Mesodermal cell (in vitro differentiated cells): ENCODE measurements around the gene RAB1A.

Experiments used
- H3K27ac ChIP-seq: 2 replicates; pipeline ENCODE4 v1.7.0; 2013; ENCODE audit warnings: mild to moderate bottlenecking, low read depth, low read length, moderate library complexity; ENCODE audit not compliant: severe bottlenecking
- H3K36me3 ChIP-seq: 2 replicates; pipeline ENCODE4 v1.7.1; 2013; ENCODE audit warnings: mild to moderate bottlenecking, low read length, moderate library complexity; ENCODE audit not compliant: control insufficient read depth, insufficient read depth
- H3K4me1 ChIP-seq: one replicate; pipeline ENCODE4 v1.7.1; 2013; ENCODE audit warnings: mild to moderate bottlenecking, low read length; ENCODE audit not compliant: insufficient read depth, control insufficient read depth, poor library complexity, severe bottlenecking
- H3K4me3 ChIP-seq: 2 replicates; pipeline ENCODE4 v1.7.0; 2013; ENCODE audit warnings: low read length, control low read depth, mild to moderate bottlenecking; ENCODE audit not compliant: insufficient read depth, poor library complexity, severe bottlenecking; ENCODE audit errors: extremely low read depth
- H3K9me3 ChIP-seq: 2 replicates; pipeline ENCODE4 v1.7.1; 2013; ENCODE audit warnings: mild to moderate bottlenecking, low read length, moderate library complexity; ENCODE audit not compliant: control insufficient read depth
- WGBS, 2 experiments: methylation state at CpG; one replicate each; pipeline ENCODE4 v1.1.5; 2013; ENCODE audit warnings: missing lambda C conversion rate in 2 of 2; ENCODE audit not compliant: insufficient coverage in 2 of 2; 5-methylcytosine and 5-hydroxymethylcytosine counted together

The RAB1A gene

GRCh38 chr2:65116645-65117044 is 13.3 kb downstream of the RAB1A start:
- H3K9me3 ChIP-seq = no peaks in the 10 kb centered on the region
- H3K27ac ChIP-seq = no peak overlapping the region
- H3K4me3 ChIP-seq = no peak overlapping the region
- peaks cover 24% of the 10 kb centered on the region for H3K36me3 ChIP-seq
- H3K4me1 ChIP-seq = no peaks in the 10 kb centered on the region

- no peaks in the 10 kb centered on the region for H3K4me1 ChIP-seq
- H3K27ac ChIP-seq = no peak overlapping the region
- H3K9me3 ChIP-seq = no peaks in the 10 kb centered on the region
Measured at GRCh38 chr2:65114921-65115320, 15.0 kb downstream of the RAB1A start.

GRCh38 chr2:65113816-65114215 is 16.1 kb downstream of the RAB1A start:
- H3K36me3 ChIP-seq = peaks cover 38% of the 10 kb centered on the region
- no peak overlapping the region for H3K4me3 ChIP-seq
- no peak overlapping the region for H3K27ac ChIP-seq
- WGBS, 2 experiments = no CpG with 5 or more reads among the region's 2 CpGs
- no peaks in the 10 kb centered on the region for H3K4me1 ChIP-seq
- H3K9me3 ChIP-seq = no peaks in the 10 kb centered on the region

More at GRCh38 chr2:65114921-65115320, 15.0 kb downstream of the RAB1A start:
- Histone ChIP-seq H3K4me3 (no peak overlapping the region), H3K36me3 (peaks cover 30% of the 10 kb centered on the region)

- WGBS, 2 experiments = 100% methylated on average over 3 to 4 of the region's 4 CpGs
- Histone ChIP-seq H3K4me3 (no peak overlapping the region), H3K4me1 (no peaks in the 10 kb centered on the region), H3K9me3 (no peaks in the 10 kb centered on the region), H3K36me3 (peaks cover 44% of the 10 kb centered on the region), H3K27ac (no peak overlapping the region)
Measured at GRCh38 chr2:65113229-65113628, 16.7 kb downstream of the RAB1A start.

GRCh38 chr2:65112633-65113032 is 17.3 kb downstream of the RAB1A start:
- H3K4me1 ChIP-seq = peaks cover 2% of the 10 kb centered on the region
- H3K9me3 ChIP-seq = no peaks in the 10 kb centered on the region
- peaks cover 43% of the 10 kb centered on the region for H3K36me3 ChIP-seq
- no peak overlapping the region for H3K4me3 ChIP-seq
- WGBS, 2 experiments = 72 to 81% methylated on average over 2 to 3 of the region's 3 CpGs
- H3K27ac ChIP-seq = no peak overlapping the region

- Histone ChIP-seq H3K9me3 (no peaks in the 10 kb centered on the region), H3K4me3 (no peak overlapping the region), H3K4me1 (peaks cover 3% of the 10 kb centered on the region), H3K36me3 (peaks cover 56% of the 10 kb centered on the region), H3K27ac (no peak overlapping the region)
- 83% methylated on average over 1 of the region's 6 CpGs; no CpG with 5 or more reads in 1 of the 2 experiments for WGBS, 2 experiments
Measured at GRCh38 chr2:65108780-65109179, 21.1 kb downstream of the RAB1A start.

GRCh38 chr2:65107530-65107929 is 22.4 kb downstream of the RAB1A start:
- H3K27ac ChIP-seq = no peak overlapping the region
- 100% methylated on average over 1 to 2 of the region's 5 CpGs for WGBS, 2 experiments
- no peaks in the 10 kb centered on the region for H3K9me3 ChIP-seq
- H3K36me3 ChIP-seq = peaks cover 66% of the 10 kb centered on the region
- no peak overlapping the region for H3K4me3 ChIP-seq
- H3K4me1 ChIP-seq = peaks cover 3% of the 10 kb centered on the region

GRCh38 chr2:65103013-65103715 is 26.7 kb downstream of the RAB1A start:
- Histone ChIP-seq H3K4me1 (peaks cover 3% of the 10 kb centered on the region), H3K27ac (no peak overlapping the region), H3K4me3 (no peak overlapping the region), H3K36me3 (peaks cover 80% of the 10 kb centered on the region), H3K9me3 (no peaks in the 10 kb centered on the region)
- 94 to 100% methylated on average over 2 to 3 of the region's 6 CpGs for WGBS, 2 experiments

- H3K36me3 ChIP-seq = peaks cover 82% of the 10 kb centered on the region
- 100% methylated on average over 2 of the region's 3 CpGs for WGBS, 2 experiments
- no peaks in the 10 kb centered on the region for H3K4me1 ChIP-seq
- H3K4me3 ChIP-seq = no peak overlapping the region
- H3K27ac ChIP-seq = no peak overlapping the region
- H3K9me3 ChIP-seq = no peaks in the 10 kb centered on the region
Measured at GRCh38 chr2:65101071-65101470, 28.8 kb downstream of the RAB1A start.

- Histone ChIP-seq H3K36me3 (peaks cover 90% of the 10 kb centered on the region), H3K9me3 (no peaks in the 10 kb centered on the region), H3K4me3 (no peak overlapping the region), H3K27ac (no peak overlapping the region), H3K4me1 (no peaks in the 10 kb centered on the region)
- 93 to 95% methylated on average over 5 of the region's 5 CpGs for WGBS, 2 experiments
Measured at GRCh38 chr2:65098741-65099140, 31.2 kb downstream of the RAB1A start.

- WGBS, 2 experiments = no CpG with 5 or more reads among the region's 1 CpG
- H3K4me1 ChIP-seq = no peaks in the 10 kb centered on the region
- no peak overlapping the region for H3K27ac ChIP-seq
- no peaks in the 10 kb centered on the region for H3K9me3 ChIP-seq
- H3K36me3 ChIP-seq = peaks cover 86% of the 10 kb centered on the region
- no peak overlapping the region for H3K4me3 ChIP-seq
Measured at GRCh38 chr2:65097844-65098243, 32.1 kb downstream of the RAB1A start.
